Skeletal muscle tissue (tissue), 4 donors: ENCODE measurements around the gene TIFAB. TPM values are rescaled to one million over a fixed set of nuclear protein-coding genes. Genes with fewer than 3 reads are reported as not detected.

Experiments used
- H3K27ac ChIP-seq: one replicate; pipeline ENCODE4 v1.7.0; 2013; ENCODE audit warnings: mild to moderate bottlenecking, low read depth, low read length, inconsistent platforms
- H3K27me3 ChIP-seq, 3 donors: one replicate each; pipeline ENCODE4 v1.7.0; 2013; ENCODE audit warnings: low read length in 3 of 3; ENCODE audit not compliant: control insufficient read depth in 3 of 3, insufficient read depth in 3 of 3
- H3K36me3 ChIP-seq, 3 donors: one replicate each; pipeline ENCODE4 v1.7.0; 2013; ENCODE audit warnings: low read length in 3 of 3; ENCODE audit not compliant: control insufficient read depth in 3 of 3, insufficient read depth in 3 of 3
- H3K4me1 ChIP-seq, 3 donors: one replicate each; pipeline ENCODE4 v1.7.0; 2013; ENCODE audit warnings: low read length in 3 of 3, mild to moderate bottlenecking in 3 of 3; ENCODE audit not compliant: control insufficient read depth in 3 of 3, insufficient read depth in 3 of 3
- H3K4me3 ChIP-seq, 3 donors: one replicate each; pipeline ENCODE4 v1.7.0; 2013; ENCODE audit warnings: low read length in 3 of 3
- H3K9ac ChIP-seq, 3 donors: one replicate each; pipeline ENCODE4 v1.7.0; 2013; ENCODE audit warnings: low read length in 3 of 3, mild to moderate bottlenecking in 3 of 3, moderate library complexity in 2 of 3, low read depth in 1 of 3
- H3K9me3 ChIP-seq, 3 donors: one replicate each; pipeline ENCODE4 v1.7.0; 2013; ENCODE audit warnings: low read length in 3 of 3; ENCODE audit not compliant: control insufficient read depth in 3 of 3
- total RNA-seq: library from RNA; depleted of rRNA; stranded (reverse); fragments of >200 nt; gene quantifications from one replicate; pipeline ENCODE4 v1.2.3, GENCODE V29; 2014
- donor health status: Osteomylitis.

The TIFAB gene
- total RNA-seq, 1 donor from 2014 or later, result 0.52 TPM

GRCh38 chr5:135444881-135445280 lies 7.3 kb downstream of the TIFAB start:
- Histone ChIP-seq H3K4me3 (no peak overlapping the region), H3K4me1 (peaks cover 1 to 7% (median 4%) of the 10 kb centered on the region in 3 donors)

GRCh38 chr5:135444360-135444759 lies 7.8 kb downstream of the TIFAB start:
- no peaks in the 10 kb centered on the region for H3K9me3 ChIP-seq
- H3K4me3 ChIP-seq, result no peak overlapping the region
- H3K27ac ChIP-seq, result no peak overlapping the region
- H3K27me3 ChIP-seq, result peaks cover 0 to 4% (median 2%) of the 10 kb centered on the region in 3 donors
- peaks cover 4 to 12% (median 7%) of the 10 kb centered on the region in 3 donors for H3K4me1 ChIP-seq
- no peaks in the 10 kb centered on the region for H3K36me3 ChIP-seq
- no peak overlapping the region for H3K9ac ChIP-seq

More at GRCh38 chr5:135444881-135445280, 7.3 kb downstream of the TIFAB start:
- Histone ChIP-seq H3K9ac (no peak overlapping the region), H3K27ac (no peak overlapping the region), H3K9me3 (no peaks in the 10 kb centered on the region), H3K27me3 (peaks cover 0 to 9% (median 2%) of the 10 kb centered on the region in 3 donors), H3K36me3 (no peaks in the 10 kb centered on the region)

GRCh38 chr5:135443161-135443960 lies 8.8 kb downstream of the TIFAB start:
- Histone ChIP-seq H3K36me3 (no peaks in the 10 kb centered on the region), H3K27ac (no peak overlapping the region), H3K9ac (no peak overlapping the region), H3K9me3 (no peaks in the 10 kb centered on the region), H3K4me1 (peaks cover 6 to 21% (median 15%) of the 10 kb centered on the region in 3 donors), H3K27me3 (peaks cover 0 to 3% (median 2%) of the 10 kb centered on the region in 3 donors), H3K4me3 (no peak overlapping the region)

- Histone ChIP-seq H3K9me3 (no peaks in the 10 kb centered on the region), H3K4me3 (no peak overlapping the region), H3K27me3 (peaks cover 0 to 3% (median 2%) of the 10 kb centered on the region in 3 donors), H3K27ac (no peak overlapping the region), H3K36me3 (no peaks in the 10 kb centered on the region), H3K4me1 (peaks cover 13 to 28% (median 22%) of the 10 kb centered on the region in 3 donors), H3K9ac (no peak overlapping the region)
Observed at GRCh38 chr5:135442431-135443160, 9.6 kb downstream of the TIFAB start.

GRCh38 chr5:135441919-135442318 lies 10.2 kb downstream of the TIFAB start:
- H3K36me3 ChIP-seq, result no peaks in the 10 kb centered on the region
- no peak overlapping the region for H3K27ac ChIP-seq
- no peak overlapping the region for H3K9ac ChIP-seq
- H3K4me1 ChIP-seq, result peaks cover 13 to 30% (median 24%) of the 10 kb centered on the region in 3 donors
- peaks cover 0 to 3% (median 2%) of the 10 kb centered on the region in 3 donors for H3K27me3 ChIP-seq
- no peaks in the 10 kb centered on the region for H3K9me3 ChIP-seq
- no peak overlapping the region for H3K4me3 ChIP-seq

GRCh38 chr5:135441350-135441831 lies 10.8 kb downstream of the TIFAB start:
- no peak overlapping the region for H3K27ac ChIP-seq

DNA sequence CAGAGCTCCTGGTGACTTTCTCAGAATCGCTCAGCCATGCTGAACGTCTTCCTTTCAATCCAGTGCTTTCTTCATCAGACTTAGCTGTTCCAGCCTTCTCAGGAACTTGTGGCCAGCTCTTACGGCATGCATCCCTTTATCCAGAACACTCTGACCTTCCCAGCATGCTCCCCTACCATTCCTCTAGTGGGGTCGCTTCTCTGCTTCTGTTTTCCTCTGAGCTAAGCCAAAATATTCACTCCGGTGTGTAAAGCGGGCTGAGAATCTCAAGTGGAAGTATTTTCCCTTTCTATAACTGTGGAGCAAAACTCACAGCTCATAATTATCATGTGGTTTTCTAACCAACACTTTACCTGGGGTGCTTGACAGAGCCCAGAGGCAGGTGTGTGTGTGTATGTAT lies 11.2 kb downstream of the TIFAB start:
- Histone ChIP-seq H3K9me3 (no peaks in the 10 kb centered on the region), H3K27ac (no peak overlapping the region), H3K9ac (no peak overlapping the region), H3K27me3 (peaks cover 0 to 3% (median 0%) of the 10 kb centered on the region in 3 donors), H3K4me3 (no peak overlapping the region), H3K4me1 (peaks cover 15 to 30% (median 24%) of the 10 kb centered on the region in 3 donors), H3K36me3 (no peaks in the 10 kb centered on the region)

More at GRCh38 chr5:135441350-135441831, 10.8 kb downstream of the TIFAB start:
- Histone ChIP-seq H3K27me3 (peaks cover 0 to 3% (median 2%) of the 10 kb centered on the region in 3 donors), H3K9me3 (no peaks in the 10 kb centered on the region), H3K4me3 (no peak overlapping the region), H3K9ac (no peak overlapping the region), H3K36me3 (no peaks in the 10 kb centered on the region), H3K4me1 (peaks cover 15 to 30% (median 24%) of the 10 kb centered on the region in 3 donors)

DNA sequence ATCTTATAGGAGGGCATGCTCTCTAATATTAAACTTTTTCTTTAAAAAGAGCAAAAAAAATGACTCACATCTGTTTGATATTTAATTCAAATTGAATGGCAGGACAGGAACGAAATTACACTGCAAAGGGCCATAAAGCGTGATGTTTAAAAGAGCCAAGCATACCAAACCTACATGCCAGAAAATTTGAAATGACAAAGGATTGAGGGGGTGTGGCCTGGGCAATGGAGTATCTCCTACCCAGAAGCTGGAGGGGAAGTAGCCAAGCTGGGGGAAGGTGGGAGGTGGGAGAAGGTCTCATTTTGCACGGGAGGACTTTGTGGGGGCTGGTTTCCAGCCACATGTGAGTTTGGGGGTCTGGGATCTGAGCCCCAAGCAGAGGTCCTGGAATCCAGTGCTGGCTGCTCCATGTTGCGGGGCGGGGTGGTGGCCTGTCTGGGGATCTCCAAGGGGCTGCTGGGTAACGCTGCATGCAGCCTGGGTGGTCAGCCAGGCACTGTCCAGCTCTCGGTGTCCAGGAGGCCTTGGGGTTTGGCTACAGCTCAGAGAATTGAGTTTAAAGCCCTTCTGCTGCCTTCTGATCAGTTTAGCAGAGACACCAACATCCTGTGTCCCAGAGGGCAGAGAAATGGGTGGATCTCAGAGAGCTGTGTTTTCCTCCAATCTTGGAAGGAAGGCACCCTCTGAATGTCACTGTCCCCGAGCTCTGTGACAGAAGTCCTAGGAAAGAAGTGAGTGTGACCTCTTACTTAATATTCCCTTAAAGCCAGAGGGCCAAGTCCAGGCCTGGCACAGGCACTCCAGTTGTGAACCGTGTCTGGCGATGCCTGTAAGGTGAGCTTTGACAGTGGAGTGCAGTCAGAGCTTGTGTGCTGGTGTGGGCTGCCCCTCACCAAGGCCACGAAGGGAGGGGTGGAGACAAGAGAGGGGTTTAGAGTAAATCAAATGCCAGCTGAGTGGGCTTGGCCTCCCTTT lies 12.6 kb downstream of the TIFAB start:
- Histone ChIP-seq H3K4me1 (peaks cover 16 to 39% (median 28%) of the 10 kb centered on the region in 3 donors), H3K4me3 (no peak overlapping the region), H3K27ac (no peak overlapping the region), H3K27me3 (peaks cover 0 to 3% (median 0%) of the 10 kb centered on the region in 3 donors), H3K9me3 (no peaks in the 10 kb centered on the region), H3K36me3 (no peaks in the 10 kb centered on the region), H3K9ac (no peak overlapping the region)

DNA sequence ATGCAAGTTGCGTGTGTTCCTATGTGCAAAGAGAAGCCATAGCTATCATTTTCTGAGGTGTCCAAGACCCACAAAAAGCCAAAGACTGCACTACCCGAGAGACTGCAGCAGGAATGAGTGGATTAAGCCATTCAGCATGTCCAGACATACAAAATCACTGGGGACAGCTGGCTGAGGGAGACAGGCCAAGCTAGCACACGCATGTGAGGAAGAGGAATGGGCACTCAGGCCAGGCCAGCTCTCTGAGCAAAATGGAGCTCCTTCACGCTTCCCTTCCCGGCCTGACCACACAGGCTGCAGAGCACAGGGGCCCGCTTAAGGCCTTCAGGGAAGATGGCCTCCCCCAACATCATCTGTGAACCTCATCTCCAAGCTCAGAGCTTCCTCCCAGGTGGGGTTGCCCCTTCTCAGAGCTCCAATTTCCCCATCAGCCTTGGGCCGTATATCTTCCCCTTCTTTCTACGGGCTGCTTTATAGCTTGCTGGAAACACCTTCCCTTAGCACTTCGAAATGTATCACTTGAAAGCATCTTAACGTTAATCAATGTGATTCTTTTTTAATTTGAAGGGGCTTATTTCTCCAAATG lies 13.4 kb downstream of the TIFAB start:
- H3K4me1 ChIP-seq, result peaks cover 23 to 47% (median 36%) of the 10 kb centered on the region in 3 donors
- H3K27ac ChIP-seq, result peak overlapping the region; percentile 51

More for the DNA sequence above, 13.4 kb downstream of the TIFAB start:
- peaks cover 0 to 3% (median 0%) of the 10 kb centered on the region in 3 donors for H3K27me3 ChIP-seq
- H3K9ac ChIP-seq, result peak overlapping the region in 1 of 3 donors; percentile 40
- H3K4me3 ChIP-seq, result no peak overlapping the region
- H3K36me3 ChIP-seq, result no peaks in the 10 kb centered on the region
- no peaks in the 10 kb centered on the region for H3K9me3 ChIP-seq
